GM12878 (cell line): Measurements from ENCODE around the gene FGD1.

ENCODE experiments used
- BCLAF1 ChIP-seq: fragments of 450-650 bp; IDR thresholded peaks from 2 replicates; pipeline ENCODE4 v1.6.1; 2017; ENCODE audit warnings: antibody characterized with exemption, mild to moderate bottlenecking, moderate library complexity
- CBFB ChIP-seq: IDR thresholded peaks from 2 replicates; pipeline ENCODE4 v1.6.1; 2016; ENCODE audit warnings: antibody characterized with exemption, low read depth
- CEBPB ChIP-seq, 2 experiments: fragments of 150-350 bp in 1 of 2; IDR thresholded peaks; 2 replicates each; pipeline ENCODE4 v1.6.1; 2012 to 2014; ENCODE audit warnings: low read depth in 2 of 2, low read length in 2 of 2, borderline replicate concordance in 1 of 2, inconsistent platforms in 1 of 2
- CREM ChIP-seq: IDR thresholded peaks from 2 replicates; pipeline ENCODE4 v1.6.1; 2014; ENCODE audit warnings: antibody characterized with exemption, low read depth
- ESRRA ChIP-seq: IDR thresholded peaks from 2 replicates; pipeline ENCODE4 v1.6.1; 2012; ENCODE audit warnings: mild to moderate bottlenecking, low read length, improper control_type of control experiment
- FOXM1 ChIP-seq: IDR thresholded peaks from 2 replicates; pipeline ENCODE4 v1.6.1; 2012; ENCODE audit warnings: low read depth, mild to moderate bottlenecking, inconsistent platforms, low read length, moderate library complexity
- HCFC1 ChIP-seq: fragments of 150-350 bp; IDR thresholded peaks from 2 replicates; pipeline ENCODE4 v1.6.1; 2014; ENCODE audit warnings: low read length
- JUNB ChIP-seq: IDR thresholded peaks from 2 replicates; pipeline ENCODE4 v1.6.1; 2016; ENCODE audit warnings: antibody characterized with exemption, mild to moderate bottlenecking
- POLR2A ChIP-seq: IDR thresholded peaks from 2 replicates; pipeline ENCODE4 v1.6.1; 2011; ENCODE audit warnings: low read depth, mild to moderate bottlenecking, low read length
- POLR2AphosphoS5 ChIP-seq: IDR thresholded peaks from 2 replicates; pipeline ENCODE4 v1.6.1; 2011; ENCODE audit warnings: mild to moderate bottlenecking, low read length, inconsistent platforms
- TF ChIP-seq, protein P1 (sequence below): fragments of 450-650 bp; IDR thresholded peaks from 2 replicates; pipeline ENCODE4 v1.6.1; 2017; ENCODE audit warnings: mild to moderate bottlenecking, moderate library complexity
- TF ChIP-seq, protein P2 (sequence below), 3 experiments: IDR thresholded peaks in 2 of 3; conservative IDR thresholded peaks in 1 of 3; 2 replicates each; pipeline ENCODE4 v1.5.1; 2011; ENCODE audit warnings: low read depth in 3 of 3, low read length in 3 of 3, mild to moderate bottlenecking in 3 of 3, control low read depth in 2 of 3, moderate library complexity in 2 of 3, inconsistent platforms in 1 of 3, mixed read lengths in 1 of 3; ENCODE audit not compliant: control insufficient read depth in 2 of 3, insufficient read depth in 1 of 3; ENCODE audit errors: extremely low read depth in 1 of 3

DNA sequence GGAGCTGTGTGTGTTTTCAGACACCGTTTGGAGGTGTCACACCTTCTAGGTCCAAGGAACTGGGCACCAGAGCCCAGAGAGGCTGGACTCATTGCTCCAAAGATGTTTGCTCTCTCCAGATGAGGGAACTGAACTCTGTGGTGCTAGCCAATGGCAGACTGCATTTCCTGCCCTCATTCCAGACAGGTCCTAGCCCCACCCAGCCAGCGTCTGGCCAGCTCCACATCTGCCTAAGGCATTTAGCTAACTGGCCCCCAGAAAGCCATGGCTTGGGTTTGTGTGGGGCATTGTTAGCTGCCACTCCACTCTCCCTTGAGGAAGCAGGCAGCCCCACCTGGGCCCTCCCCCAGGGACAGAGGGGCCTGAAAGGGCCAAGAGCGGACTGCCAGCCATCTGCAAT lies 11.4 kb downstream of the FGD1 start:
- TF ChIP-seq CBFB, result no peak
- no peak for TF ChIP-seq POLR2AphosphoS5
- TF ChIP-seq, protein P1, sequence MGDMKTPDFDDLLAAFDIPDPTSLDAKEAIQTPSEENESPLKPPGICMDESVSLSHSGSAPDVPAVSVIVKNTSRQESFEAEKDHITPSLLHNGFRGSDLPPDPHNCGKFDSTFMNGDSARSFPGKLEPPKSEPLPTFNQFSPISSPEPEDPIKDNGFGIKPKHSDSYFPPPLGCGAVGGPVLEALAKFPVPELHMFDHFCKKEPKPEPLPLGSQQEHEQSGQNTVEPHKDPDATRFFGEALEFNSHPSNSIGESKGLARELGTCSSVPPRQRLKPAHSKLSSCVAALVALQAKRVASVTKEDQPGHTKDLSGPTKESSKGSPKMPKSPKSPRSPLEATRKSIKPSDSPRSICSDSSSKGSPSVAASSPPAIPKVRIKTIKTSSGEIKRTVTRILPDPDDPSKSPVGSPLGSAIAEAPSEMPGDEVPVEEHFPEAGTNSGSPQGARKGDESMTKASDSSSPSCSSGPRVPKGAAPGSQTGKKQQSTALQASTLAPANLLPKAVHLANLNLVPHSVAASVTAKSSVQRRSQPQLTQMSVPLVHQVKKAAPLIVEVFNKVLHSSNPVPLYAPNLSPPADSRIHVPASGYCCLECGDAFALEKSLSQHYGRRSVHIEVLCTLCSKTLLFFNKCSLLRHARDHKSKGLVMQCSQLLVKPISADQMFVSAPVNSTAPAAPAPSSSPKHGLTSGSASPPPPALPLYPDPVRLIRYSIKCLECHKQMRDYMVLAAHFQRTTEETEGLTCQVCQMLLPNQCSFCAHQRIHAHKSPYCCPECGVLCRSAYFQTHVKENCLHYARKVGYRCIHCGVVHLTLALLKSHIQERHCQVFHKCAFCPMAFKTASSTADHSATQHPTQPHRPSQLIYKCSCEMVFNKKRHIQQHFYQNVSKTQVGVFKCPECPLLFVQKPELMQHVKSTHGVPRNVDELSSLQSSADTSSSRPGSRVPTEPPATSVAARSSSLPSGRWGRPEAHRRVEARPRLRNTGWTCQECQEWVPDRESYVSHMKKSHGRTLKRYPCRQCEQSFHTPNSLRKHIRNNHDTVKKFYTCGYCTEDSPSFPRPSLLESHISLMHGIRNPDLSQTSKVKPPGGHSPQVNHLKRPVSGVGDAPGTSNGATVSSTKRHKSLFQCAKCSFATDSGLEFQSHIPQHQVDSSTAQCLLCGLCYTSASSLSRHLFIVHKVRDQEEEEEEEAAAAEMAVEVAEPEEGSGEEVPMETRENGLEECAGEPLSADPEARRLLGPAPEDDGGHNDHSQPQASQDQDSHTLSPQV, result no peak
- TF ChIP-seq POLR2A, result no peak
- TF ChIP-seq, protein P2, sequence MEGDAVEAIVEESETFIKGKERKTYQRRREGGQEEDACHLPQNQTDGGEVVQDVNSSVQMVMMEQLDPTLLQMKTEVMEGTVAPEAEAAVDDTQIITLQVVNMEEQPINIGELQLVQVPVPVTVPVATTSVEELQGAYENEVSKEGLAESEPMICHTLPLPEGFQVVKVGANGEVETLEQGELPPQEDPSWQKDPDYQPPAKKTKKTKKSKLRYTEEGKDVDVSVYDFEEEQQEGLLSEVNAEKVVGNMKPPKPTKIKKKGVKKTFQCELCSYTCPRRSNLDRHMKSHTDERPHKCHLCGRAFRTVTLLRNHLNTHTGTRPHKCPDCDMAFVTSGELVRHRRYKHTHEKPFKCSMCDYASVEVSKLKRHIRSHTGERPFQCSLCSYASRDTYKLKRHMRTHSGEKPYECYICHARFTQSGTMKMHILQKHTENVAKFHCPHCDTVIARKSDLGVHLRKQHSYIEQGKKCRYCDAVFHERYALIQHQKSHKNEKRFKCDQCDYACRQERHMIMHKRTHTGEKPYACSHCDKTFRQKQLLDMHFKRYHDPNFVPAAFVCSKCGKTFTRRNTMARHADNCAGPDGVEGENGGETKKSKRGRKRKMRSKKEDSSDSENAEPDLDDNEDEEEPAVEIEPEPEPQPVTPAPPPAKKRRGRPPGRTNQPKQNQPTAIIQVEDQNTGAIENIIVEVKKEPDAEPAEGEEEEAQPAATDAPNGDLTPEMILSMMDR (IDR thresholded peaks at IDR 0.05 in 2 of 3, conservative IDR thresholded peaks at IDR 0.05 in 1 of 3; ENCODE audit: control insufficient read depth in 2 of 3, extremely low read depth in 1 of 3, insufficient read depth in 1 of 3, low read depth in 3 of 3, low read length in 3 of 3), result no peak
- no peak for TF ChIP-seq CEBPB (IDR thresholded peaks at IDR 0.05; ENCODE audit: borderline replicate concordance in 1 of 2, low read depth in 2 of 2, low read length in 2 of 2)
- no peak for TF ChIP-seq CREM
- TF ChIP-seq FOXM1, result no peak
- no peak for TF ChIP-seq ESRRA
- TF ChIP-seq BCLAF1, result no peak
- no peak for TF ChIP-seq HCFC1
- no peak for TF ChIP-seq JUNB
